Measurements from ENCODE around the gene CPPED1.

DNA sequence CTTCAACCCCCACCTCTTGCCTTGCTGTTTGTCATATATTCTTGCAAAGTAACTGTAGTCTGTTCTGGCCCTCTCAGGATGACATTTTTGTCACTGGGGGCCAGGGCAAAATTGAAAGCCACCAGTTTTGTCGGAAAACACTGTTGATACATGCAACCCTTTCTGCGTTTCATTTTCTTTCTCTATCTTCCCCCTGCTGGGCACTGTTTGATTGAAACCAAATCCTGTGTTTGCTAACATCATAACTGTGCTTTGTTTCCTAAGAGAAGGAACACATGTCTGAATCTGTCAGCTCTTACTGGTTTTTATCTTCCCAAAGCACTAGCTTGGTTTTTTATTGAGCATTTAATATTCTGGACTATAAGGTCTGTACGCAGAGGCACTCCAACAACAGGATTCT is 11.7 kb upstream of the CPPED1 start:
- TF ChIP-seq ZNF274 (IDR thresholded peaks at IDR 0.05; ENCODE audit: low read depth, low read length) (no peak), SUZ12 (IDR thresholded peaks at IDR 0.05; ENCODE audit: extremely low read depth, insufficient read depth, insufficient read length) (no peak)
